ENCODE data around the gene ETS1. TPM values are rescaled to one million over a fixed set of nuclear protein-coding genes. Genes with fewer than 3 reads are reported as not detected.

The ETS1 gene
- total RNA-seq, 1 experiment from 2014 or later, result 135 TPM

DNA sequence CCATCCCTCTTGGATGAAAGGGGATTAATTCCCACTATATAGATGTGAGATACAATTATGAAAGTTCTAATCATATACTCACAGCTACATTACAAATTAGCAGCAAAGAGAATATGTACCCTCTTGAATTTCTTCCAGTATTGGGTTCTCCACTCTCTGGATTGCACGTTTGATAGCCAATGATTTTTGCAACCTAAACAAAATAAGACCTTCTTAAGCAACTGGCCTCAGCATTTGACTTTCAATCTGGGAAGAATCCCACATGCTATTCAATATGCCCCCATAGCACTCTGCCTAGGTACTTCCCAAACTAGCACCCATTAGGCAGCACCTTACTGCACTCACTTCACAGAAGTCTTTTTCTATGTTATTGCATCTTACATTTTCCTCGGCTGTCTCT is 55.8 kb downstream of the ETS1 start:
- Histone ChIP-seq H2AFZ (ENCODE audit: low read length) (no peak overlapping the region), H4K20me1 (ENCODE audit: insufficient read depth, low read depth, low read length) (no peaks in the 10 kb centered on the region)

DNA sequence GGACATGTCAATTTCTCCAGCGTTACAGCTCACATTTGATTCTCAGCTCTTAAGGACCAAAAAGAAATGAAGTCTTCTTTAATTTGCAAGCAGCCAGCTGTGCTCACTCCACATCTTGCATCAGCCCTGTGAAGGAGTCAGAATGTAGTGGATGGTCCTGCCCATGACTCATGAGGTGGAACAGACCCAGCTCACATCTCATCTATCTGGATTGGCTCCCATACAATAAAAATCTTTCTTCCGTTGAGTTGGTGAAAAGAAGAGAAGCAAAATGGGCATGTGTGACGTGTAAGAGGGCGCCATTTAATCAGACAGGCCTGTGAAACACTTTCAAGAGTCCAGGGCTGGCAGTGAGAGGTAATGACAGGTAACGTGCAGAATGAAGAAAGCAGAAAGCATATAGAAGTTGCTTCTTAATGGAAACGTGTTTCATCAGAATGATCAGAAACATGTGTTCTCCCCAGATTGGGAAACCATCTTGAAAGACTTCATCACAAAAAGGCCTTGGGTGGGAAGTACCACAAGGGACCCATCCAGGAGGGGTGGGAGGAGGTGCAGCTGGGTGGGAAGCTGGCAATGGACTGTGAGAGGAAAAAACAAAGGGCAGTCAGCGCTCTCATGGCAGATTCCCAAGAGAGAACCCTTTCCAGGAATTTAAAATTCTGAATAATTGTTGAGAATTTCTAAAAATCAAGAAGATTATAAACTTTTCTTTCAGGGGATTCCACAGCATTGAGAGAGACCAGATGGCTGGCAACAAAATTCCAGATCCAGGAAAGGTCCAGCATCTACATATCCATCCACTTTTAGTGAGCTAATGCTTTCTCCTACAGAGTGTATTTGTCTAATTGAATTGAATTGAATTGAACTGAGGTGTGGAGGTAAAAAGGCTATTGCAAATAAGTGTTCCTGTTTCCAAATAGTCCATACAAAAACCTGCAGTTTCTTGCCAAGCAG is 57.0 kb downstream of the ETS1 start:
- no peak overlapping the region for H3K4me2 ChIP-seq (ENCODE audit: low read depth, low read length, poor library complexity, severe bottlenecking)
- H4K20me1 ChIP-seq (ENCODE audit: insufficient read depth, low read depth, low read length), result no peaks in the 10 kb centered on the region
- H3K36me3 ChIP-seq (ENCODE audit: insufficient read depth, low read length), result no peaks in the 10 kb centered on the region
- H3K27ac ChIP-seq (ENCODE audit: low read length), result peak overlapping the region; percentile 28; the same call in 1 of the 2 replicates
- DNase-seq, result no peak
- no peaks in the 10 kb centered on the region for H3K27me3 ChIP-seq (ENCODE audit: low read length)
- no peaks in the 10 kb centered on the region for H3K79me2 ChIP-seq (ENCODE audit: low read length)
- no peaks in the 10 kb centered on the region for H3K9me3 ChIP-seq (ENCODE audit: low read length)
- H3K9me2 ChIP-seq (replicated peaks; ENCODE audit: insufficient read depth, low read length), result no peaks in the 10 kb centered on the region
- no peak overlapping the region; the same call in 1 of the 2 replicates for H2AFZ ChIP-seq (ENCODE audit: low read length)
- H3K9ac ChIP-seq (ENCODE audit: low read length), result peak overlapping the region; percentile 7; the same call in 1 of the 2 replicates
- peaks cover 41% of the 10 kb centered on the region for H3K4me1 ChIP-seq (ENCODE audit: low read length)
- no peak overlapping the region for H3K4me3 ChIP-seq (ENCODE audit: low read length)

More for the DNA sequence above, 55.8 kb downstream of the ETS1 start:
- no peak overlapping the region for H3K4me3 ChIP-seq (ENCODE audit: low read length)
- H3K79me2 ChIP-seq (ENCODE audit: low read length), result no peaks in the 10 kb centered on the region
- no peaks in the 10 kb centered on the region for H3K9me2 ChIP-seq (replicated peaks; ENCODE audit: insufficient read depth, low read length)
- H3K9me3 ChIP-seq (ENCODE audit: low read length), result no peaks in the 10 kb centered on the region
- no peak overlapping the region for H3K27ac ChIP-seq (ENCODE audit: low read length)
- no peaks in the 10 kb centered on the region for H3K36me3 ChIP-seq (ENCODE audit: insufficient read depth, low read length)
- no peaks in the 10 kb centered on the region for H3K27me3 ChIP-seq (ENCODE audit: low read length)
- H3K9ac ChIP-seq (ENCODE audit: low read length), result no peak overlapping the region
- no peak for DNase-seq
- no peak overlapping the region for H3K4me2 ChIP-seq (ENCODE audit: low read depth, low read length, poor library complexity, severe bottlenecking)
- peaks cover 38% of the 10 kb centered on the region for H3K4me1 ChIP-seq (ENCODE audit: low read length)

DNA sequence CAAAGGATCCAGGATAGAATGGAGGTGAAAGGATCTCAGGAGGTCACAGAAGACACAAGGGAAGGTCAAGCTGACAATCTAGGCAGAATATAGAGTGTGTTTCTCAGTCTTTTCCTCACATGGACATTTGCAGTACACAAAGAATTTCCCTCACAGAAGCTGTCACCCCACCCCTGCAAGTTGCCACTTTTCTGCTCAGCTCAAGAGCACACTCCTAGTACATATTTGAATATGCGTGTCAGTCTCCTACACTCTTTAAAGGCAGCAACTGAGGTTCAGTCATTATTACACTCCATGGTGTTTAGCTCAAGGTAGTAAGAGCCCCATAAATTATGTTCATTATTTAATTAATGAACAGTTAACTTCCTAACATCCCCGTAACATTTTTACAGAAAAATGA is 59.1 kb downstream of the ETS1 start:
- Histone ChIP-seq H4K20me1 (ENCODE audit: insufficient read depth, low read depth, low read length) (no peaks in the 10 kb centered on the region), H3K4me2 (ENCODE audit: low read depth, low read length, poor library complexity, severe bottlenecking) (no peak overlapping the region), H3K9ac (ENCODE audit: low read length) (no peak overlapping the region), H3K9me2 (replicated peaks; ENCODE audit: insufficient read depth, low read length) (no peaks in the 10 kb centered on the region), H3K9me3 (ENCODE audit: low read length) (no peaks in the 10 kb centered on the region), H3K79me2 (ENCODE audit: low read length) (no peaks in the 10 kb centered on the region), H3K27ac (ENCODE audit: low read length) (no peak overlapping the region), H2AFZ (ENCODE audit: low read length) (no peak overlapping the region), H3K4me3 (ENCODE audit: low read length) (no peak overlapping the region), H3K27me3 (ENCODE audit: low read length) (no peaks in the 10 kb centered on the region), H3K4me1 (ENCODE audit: low read length) (peaks cover 46% of the 10 kb centered on the region), H3K36me3 (ENCODE audit: insufficient read depth, low read length) (no peaks in the 10 kb centered on the region)
- peak; percentile 31 for DNase-seq

GRCh38 chr11:128527046-128527445 is 60.3 kb downstream of the ETS1 start:
- Histone ChIP-seq H3K9ac (ENCODE audit: low read length) (no peak overlapping the region), H3K4me3 (ENCODE audit: low read length) (no peak overlapping the region), H2AFZ (ENCODE audit: low read length) (no peak overlapping the region), H3K4me2 (ENCODE audit: low read depth, low read length, poor library complexity, severe bottlenecking) (no peak overlapping the region), H3K9me2 (replicated peaks; ENCODE audit: insufficient read depth, low read length) (no peaks in the 10 kb centered on the region), H4K20me1 (ENCODE audit: insufficient read depth, low read depth, low read length) (no peaks in the 10 kb centered on the region), H3K36me3 (ENCODE audit: insufficient read depth, low read length) (no peaks in the 10 kb centered on the region), H3K4me1 (ENCODE audit: low read length) (peaks cover 55% of the 10 kb centered on the region), H3K9me3 (ENCODE audit: low read length) (no peaks in the 10 kb centered on the region), H3K79me2 (ENCODE audit: low read length) (peaks cover under 1% of the 10 kb centered on the region), H3K27me3 (ENCODE audit: low read length) (no peaks in the 10 kb centered on the region), H3K27ac (ENCODE audit: low read length) (no peak overlapping the region)
- DNase-seq, result no peak

DNA sequence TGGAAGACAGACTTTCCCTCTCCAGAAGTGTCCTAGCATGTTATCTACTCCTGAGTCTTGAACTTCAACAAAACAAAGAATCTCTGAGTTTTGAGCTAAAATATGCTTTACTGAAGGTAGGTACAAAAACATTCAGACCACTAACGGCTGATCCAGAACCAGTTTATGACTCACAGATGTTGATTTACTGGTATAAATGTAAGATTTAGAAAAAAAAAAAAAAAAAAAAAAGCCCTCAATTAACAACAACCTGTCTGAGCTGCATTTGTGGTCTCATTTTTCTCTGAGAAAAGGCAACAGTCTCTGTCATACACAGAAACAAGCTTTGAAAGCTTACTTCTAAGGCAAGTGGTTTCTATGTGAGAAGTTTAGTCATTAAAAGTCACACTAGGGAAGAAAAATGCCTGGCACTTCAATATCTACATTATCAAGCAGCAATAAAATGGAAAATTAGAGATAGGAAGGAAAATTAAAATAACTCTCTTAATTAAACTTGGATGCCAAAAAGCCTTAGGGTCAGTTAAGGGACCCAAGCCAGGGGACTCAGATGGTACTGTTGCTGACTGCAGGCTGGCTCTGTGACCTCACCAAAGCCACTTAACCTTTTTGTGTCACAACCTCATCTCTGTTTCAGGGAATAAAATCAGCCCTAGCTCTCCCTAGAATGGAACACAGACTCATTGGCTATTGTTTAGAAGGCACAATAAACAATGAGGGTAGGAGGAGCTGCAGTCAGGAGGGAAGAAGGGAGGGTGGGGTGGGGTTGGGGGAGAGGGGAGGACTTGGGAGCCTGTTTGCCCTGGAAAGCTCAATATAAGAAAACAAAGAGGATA is 61.7 kb downstream of the ETS1 start:
- Histone ChIP-seq H2AFZ (ENCODE audit: low read length) (no peak overlapping the region), H3K4me1 (ENCODE audit: low read length) (peaks cover 51% of the 10 kb centered on the region), H3K27ac (ENCODE audit: low read length) (no peak overlapping the region), H3K36me3 (ENCODE audit: insufficient read depth, low read length) (peaks cover 5% of the 10 kb centered on the region; the same call in 1 of the 2 replicates), H3K27me3 (ENCODE audit: low read length) (no peaks in the 10 kb centered on the region), H3K9ac (ENCODE audit: low read length) (no peak overlapping the region), H3K9me2 (replicated peaks; ENCODE audit: insufficient read depth, low read length) (no peaks in the 10 kb centered on the region), H3K9me3 (ENCODE audit: low read length) (no peaks in the 10 kb centered on the region), H4K20me1 (ENCODE audit: insufficient read depth, low read depth, low read length) (no peaks in the 10 kb centered on the region), H3K79me2 (ENCODE audit: low read length) (peaks cover 14% of the 10 kb centered on the region), H3K4me3 (ENCODE audit: low read length) (no peak overlapping the region), H3K4me2 (ENCODE audit: low read depth, low read length, poor library complexity, severe bottlenecking) (no peak overlapping the region)
- DNase-seq, result no peak

- Histone ChIP-seq H3K79me2 (ENCODE audit: low read length) (peaks cover 29% of the 10 kb centered on the region), H3K9ac (ENCODE audit: low read length) (no peak overlapping the region), H3K4me1 (ENCODE audit: low read length) (peaks cover 44% of the 10 kb centered on the region), H3K27me3 (ENCODE audit: low read length) (no peaks in the 10 kb centered on the region), H3K4me3 (ENCODE audit: low read length) (no peak overlapping the region), H3K4me2 (ENCODE audit: low read depth, low read length, poor library complexity, severe bottlenecking) (no peak overlapping the region), H3K36me3 (ENCODE audit: insufficient read depth, low read length) (peaks cover 10% of the 10 kb centered on the region; the same call in 1 of the 2 replicates), H3K9me3 (ENCODE audit: low read length) (no peaks in the 10 kb centered on the region), H3K27ac (ENCODE audit: low read length) (no peak overlapping the region), H4K20me1 (ENCODE audit: insufficient read depth, low read depth, low read length) (0 out of 2 replicates have a peak, but pooled peaks cover under 1% of the 10 kb centered on the region), H3K9me2 (replicated peaks; ENCODE audit: insufficient read depth, low read length) (no peaks in the 10 kb centered on the region), H2AFZ (ENCODE audit: low read length) (no peak overlapping the region)
- no peak for DNase-seq
Measured at GRCh38 chr11:128524172-128524571, 63.2 kb downstream of the ETS1 start.

DNA sequence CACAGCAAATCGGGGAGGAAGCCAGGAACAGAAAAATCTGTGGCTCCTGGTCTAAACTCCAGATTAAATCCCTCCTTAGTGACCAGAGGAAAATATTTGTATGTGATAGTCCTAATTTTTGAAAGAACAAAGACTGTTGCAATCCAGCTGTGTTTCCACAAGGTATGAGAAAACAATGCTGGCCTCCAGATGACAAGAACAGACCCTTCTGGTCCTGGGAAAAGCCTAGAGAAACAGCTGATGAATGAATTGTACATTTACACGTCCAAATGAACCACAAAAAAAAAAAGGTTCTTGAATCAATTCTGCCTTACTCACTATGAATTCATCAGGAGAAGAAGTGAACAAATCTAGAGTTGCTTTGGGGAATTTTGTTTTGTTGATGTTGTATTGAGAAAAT is 63.7 kb downstream of the ETS1 start:
- DNase-seq, result peak; percentile 34
- no peaks in the 10 kb centered on the region for H3K27me3 ChIP-seq (ENCODE audit: low read length)
- no peak overlapping the region for H2AFZ ChIP-seq (ENCODE audit: low read length)
- H4K20me1 ChIP-seq (ENCODE audit: insufficient read depth, low read depth, low read length), result peaks cover 5% of the 10 kb centered on the region; the same call in 1 of the 2 replicates
- no peak overlapping the region for H3K27ac ChIP-seq (ENCODE audit: low read length)
- no peaks in the 10 kb centered on the region for H3K9me3 ChIP-seq (ENCODE audit: low read length)
- H3K79me2 ChIP-seq (ENCODE audit: low read length), result peaks cover 34% of the 10 kb centered on the region
- no peaks in the 10 kb centered on the region for H3K9me2 ChIP-seq (replicated peaks; ENCODE audit: insufficient read depth, low read length)
- H3K9ac ChIP-seq (ENCODE audit: low read length), result peak overlapping the region; percentile 81; the same call in 1 of the 2 replicates
- peak overlapping the region; percentile 82 for H3K4me2 ChIP-seq (ENCODE audit: low read depth, low read length, poor library complexity, severe bottlenecking)
- H3K36me3 ChIP-seq (ENCODE audit: insufficient read depth, low read length), result peaks cover 10% of the 10 kb centered on the region; the same call in 1 of the 2 replicates
- H3K4me3 ChIP-seq (ENCODE audit: low read length), result no peak overlapping the region
- H3K4me1 ChIP-seq (ENCODE audit: low read length), result peaks cover 49% of the 10 kb centered on the region
